Activated T-helper 1 cell treated with anti-CD3 and anti-CD28 coated beads, Interleukin-12 subunit alpha, Interleukin-12 subunit beta, Interleukin-2, Interleukin-4 antibody, amounts not matched to agents 30 ng/mL and 10 ng/mL and 1 ng/mL, durations not matched to agents 14 hours and 24 hours and 36 hours (primary cell): ENCODE measurements around the gene POLR3GL. TPM values are rescaled to one million over a fixed set of nuclear protein-coding genes. Genes with fewer than 3 reads are reported as not detected.
"Not testable (repeated sequence)": the region's sequence is repeated elsewhere in the genome, so short reads cannot be mapped to it uniquely, and the experiment has no call there.

ENCODE experiments used
- DNase-seq: peaks from one replicate; pipeline ENCODE4 v3.0.0; 2021; ENCODE audit warnings: low spot score
- H3K27ac Mint-ChIP-seq: one replicate; pipeline ENCODE4 v1.8.0; 2021; ENCODE audit warnings: mild to moderate bottlenecking, mixed read lengths
- H3K27me3 Mint-ChIP-seq: one replicate; pipeline ENCODE4 v1.8.0; 2022; ENCODE audit warnings: mild to moderate bottlenecking, moderate library complexity, mixed read lengths; ENCODE audit not compliant: insufficient read depth
- H3K36me3 Mint-ChIP-seq: one replicate; pipeline ENCODE4 v1.8.0; 2021; ENCODE audit warnings: low read depth, mixed read lengths
- H3K4me1 Mint-ChIP-seq: one replicate; pipeline ENCODE4 v1.8.0; 2021; ENCODE audit warnings: low read depth, mixed read lengths
- H3K4me3 Mint-ChIP-seq: one replicate; pipeline ENCODE4 v1.8.0; 2021; ENCODE audit warnings: mild to moderate bottlenecking, moderate library complexity, mixed read lengths
- H3K9me3 Mint-ChIP-seq: one replicate; pipeline ENCODE4 v1.8.0; 2021; ENCODE audit warnings: mixed read lengths
- intact Hi-C: fragments of 100-400 bp; cut with micrococcal nuclease; formaldehyde crosslinking; loops from one replicate; pipeline ENCODE4 v1.15.1; 2024
- total RNA-seq: library from RNA; stranded (reverse); gene quantifications from 2 replicates; pipeline ENCODE4 v1.2.3, GENCODE V29; 2022

Gene POLR3GL, protein sequence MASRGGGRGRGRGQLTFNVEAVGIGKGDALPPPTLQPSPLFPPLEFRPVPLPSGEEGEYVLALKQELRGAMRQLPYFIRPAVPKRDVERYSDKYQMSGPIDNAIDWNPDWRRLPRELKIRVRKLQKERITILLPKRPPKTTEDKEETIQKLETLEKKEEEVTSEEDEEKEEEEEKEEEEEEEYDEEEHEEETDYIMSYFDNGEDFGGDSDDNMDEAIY
- total RNA-seq = 10.6 and 11.6 TPM in 2 replicates

DNA sequence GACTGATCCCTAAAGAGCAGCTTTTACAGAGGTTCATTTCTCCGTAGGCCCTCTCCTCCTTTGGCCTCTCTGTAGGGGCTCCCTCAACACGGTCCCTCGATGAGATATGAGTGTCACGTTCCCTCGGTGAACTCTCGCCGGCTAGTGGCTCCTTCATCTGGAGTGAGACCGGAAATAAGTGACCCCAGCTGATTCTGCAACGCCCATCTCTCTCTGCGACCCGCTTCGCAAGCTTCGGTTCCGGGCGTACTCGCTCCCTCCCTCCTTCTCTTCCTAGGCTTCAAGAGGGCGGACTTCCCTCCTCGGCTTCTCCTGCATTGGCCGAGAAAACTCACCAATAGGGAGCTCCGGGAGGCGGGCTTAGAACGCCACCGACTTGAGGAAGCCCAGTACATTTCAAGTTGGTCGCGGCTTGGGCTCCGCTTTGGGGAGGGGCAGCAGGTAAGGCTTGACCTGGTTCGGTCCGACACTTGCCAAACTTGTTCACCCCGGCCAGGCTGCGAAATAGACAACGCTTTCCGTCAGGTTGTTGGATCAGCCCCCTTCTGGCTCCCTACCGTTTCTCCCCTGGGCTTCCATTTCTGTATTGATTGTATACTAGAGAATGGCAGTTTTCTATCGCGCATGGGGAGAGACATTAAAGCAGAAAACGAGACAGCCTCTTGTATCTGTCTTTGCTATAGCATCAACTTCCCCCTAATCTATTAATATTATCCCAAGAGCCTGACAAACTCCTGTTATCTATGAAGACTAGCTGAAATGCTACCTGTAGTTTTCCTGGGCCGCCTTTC, at the start of gene POLR3GL, which contains the start of gene ANKRD34A:
POLR3GL (plus strand) TSS at position 363 of the 791 bp plus-strand sequence. CDS start 10,176 bp downstream, outside the sequence.
ANKRD34A (minus strand) TSS at position 248 of the 791 bp plus-strand sequence. CDS start 2,816 bp downstream, outside the sequence.
- peak within 1 kb of the TSS; percentile 93 for H3K4me3 Mint-ChIP-seq
- H3K27me3 Mint-ChIP-seq = no peaks in the 10 kb centered on the region
- H3K36me3 Mint-ChIP-seq = peaks cover 9% of the 10 kb centered on the region
- H3K27ac Mint-ChIP-seq = peak within 1 kb of the TSS; percentile 87
- peak; percentile 89 for DNase-seq
- intact Hi-C loops = loop anchor here (1.0 kb wide), 7 partner anchors 15 to 106 kb away; partner anchors contain the start of genes PEX11B, RBM8A and TXNIP
- peaks cover 14% of the 10 kb centered on the region for H3K9me3 Mint-ChIP-seq
- peaks cover 45% of the 10 kb centered on the region for H3K4me1 Mint-ChIP-seq

DNA sequence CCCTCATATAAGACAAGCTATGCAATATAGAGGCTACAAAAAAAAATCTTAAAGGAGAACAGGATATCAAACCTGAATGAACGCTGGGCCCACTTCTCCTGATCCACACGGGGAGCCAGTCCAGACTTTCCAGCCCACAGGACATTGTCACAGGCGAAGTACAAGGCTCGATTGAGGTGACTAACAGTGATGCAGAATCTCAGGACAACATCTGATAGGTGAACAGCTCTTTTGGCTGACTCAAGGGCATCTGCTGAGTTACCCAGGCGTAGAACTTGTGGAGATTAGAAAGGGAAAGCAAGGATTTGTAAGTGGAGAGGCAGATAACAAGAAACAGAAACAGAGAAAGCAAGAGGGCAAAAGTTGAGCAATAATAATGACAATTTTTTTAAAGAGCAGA, 47.7 kb upstream of the POLR3GL start:
- DNase-seq = no peak
- Mint-ChIP-seq H3K27me3 (no peaks in the 10 kb centered on the region), H3K27ac (peak overlapping the region; percentile 61), H3K4me1 (peaks cover 41% of the 10 kb centered on the region), H3K4me3 (peak overlapping the region; percentile 88), H3K9me3 (no peaks in the 10 kb centered on the region), H3K36me3 (peaks cover 31% of the 10 kb centered on the region)
- intact Hi-C loops = no loop called here

DNA sequence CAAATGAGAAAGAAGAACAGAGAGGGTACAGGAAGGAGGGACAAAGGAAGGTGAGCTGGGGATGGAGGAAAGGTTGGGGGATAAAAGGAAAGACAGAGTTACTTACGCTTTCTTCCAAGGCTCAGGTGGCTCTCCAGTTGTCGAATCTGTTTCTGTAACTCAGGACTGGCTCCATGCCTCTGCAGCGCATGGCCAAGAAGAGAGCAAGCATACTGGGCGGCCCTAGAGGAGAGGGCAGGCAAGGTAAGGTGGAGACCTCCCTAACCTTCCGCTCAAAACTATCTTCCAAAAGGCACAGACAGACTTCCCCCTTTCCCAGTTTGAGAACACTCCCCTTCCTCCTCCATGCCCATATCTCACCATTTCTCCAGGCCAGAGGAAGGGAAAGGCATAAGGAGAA, 46.9 kb upstream of the POLR3GL start:
- H3K27me3 Mint-ChIP-seq = no peaks in the 10 kb centered on the region
- no peaks in the 10 kb centered on the region for H3K9me3 Mint-ChIP-seq
- DNase-seq = no peak
- peaks cover 29% of the 10 kb centered on the region for H3K36me3 Mint-ChIP-seq
- peak overlapping the region; percentile 88 for H3K4me3 Mint-ChIP-seq
- peaks cover 41% of the 10 kb centered on the region for H3K4me1 Mint-ChIP-seq
- H3K27ac Mint-ChIP-seq = peak overlapping the region; percentile 91
- intact Hi-C loops = no loop called here

DNA sequence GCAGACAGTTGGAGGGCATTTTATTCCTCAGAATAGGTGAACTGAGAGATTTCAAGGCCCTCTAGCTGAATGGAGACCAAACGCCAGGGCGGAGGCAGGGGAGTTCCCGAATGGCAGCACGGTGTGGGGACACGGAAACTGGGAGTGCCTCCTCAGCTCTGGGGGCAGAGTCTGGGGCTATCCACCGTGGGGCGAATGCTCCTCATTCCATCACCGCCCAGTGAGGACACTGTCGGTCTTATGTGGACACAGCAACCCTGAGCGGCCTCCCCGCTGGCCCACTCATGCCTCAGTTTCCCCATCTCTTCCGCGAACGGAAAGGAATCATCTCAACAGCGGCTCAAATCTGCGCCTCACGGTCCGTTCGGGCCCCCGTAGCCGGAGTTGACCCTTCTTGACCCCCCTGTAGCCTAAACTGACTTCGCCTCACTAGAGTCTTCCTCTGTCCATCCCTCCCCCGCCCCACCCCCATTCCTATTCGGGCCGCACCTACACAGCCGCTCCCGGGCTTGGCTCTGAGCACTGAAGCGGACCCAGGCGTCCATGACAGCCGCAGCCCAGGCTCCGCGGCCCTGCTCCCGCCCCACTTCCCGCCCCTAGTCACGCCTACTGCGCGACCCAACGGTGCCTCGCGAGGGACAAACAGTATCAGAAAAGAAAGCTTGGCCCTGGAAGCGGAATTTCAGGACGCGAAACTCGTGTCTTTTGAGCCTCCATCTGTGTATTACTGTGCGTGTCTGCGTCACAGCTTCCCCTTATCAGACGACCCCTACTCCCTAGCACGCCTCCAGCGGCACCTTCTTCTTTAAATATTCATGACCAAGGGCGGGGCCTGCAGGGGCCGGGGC, 46.1 kb upstream of the POLR3GL start, which contains the start of gene PEX11B:
PEX11B (minus strand) TSS at position 574 of the 848 bp plus-strand sequence; CDS start at position 545, 29 bp downstream.
- Mint-ChIP-seq H3K36me3 (peaks cover 31% of the 10 kb centered on the region), H3K9me3 (no peaks in the 10 kb centered on the region), H3K4me1 (peaks cover 41% of the 10 kb centered on the region), H3K27me3 (no peaks in the 10 kb centered on the region), H3K4me3 (peak within 1 kb of the TSS; percentile 88), H3K27ac (peak within 1 kb of the TSS; percentile 91)
- intact Hi-C loops = loop anchor here (1.0 to 2.0 kb wide), 5 partner anchors 9 to 74 kb away; partner anchors contain the start of genes ANKRD34A, ANKRD35, NUDT17 and POLR3GL
- peak; percentile 87 for DNase-seq

DNA sequence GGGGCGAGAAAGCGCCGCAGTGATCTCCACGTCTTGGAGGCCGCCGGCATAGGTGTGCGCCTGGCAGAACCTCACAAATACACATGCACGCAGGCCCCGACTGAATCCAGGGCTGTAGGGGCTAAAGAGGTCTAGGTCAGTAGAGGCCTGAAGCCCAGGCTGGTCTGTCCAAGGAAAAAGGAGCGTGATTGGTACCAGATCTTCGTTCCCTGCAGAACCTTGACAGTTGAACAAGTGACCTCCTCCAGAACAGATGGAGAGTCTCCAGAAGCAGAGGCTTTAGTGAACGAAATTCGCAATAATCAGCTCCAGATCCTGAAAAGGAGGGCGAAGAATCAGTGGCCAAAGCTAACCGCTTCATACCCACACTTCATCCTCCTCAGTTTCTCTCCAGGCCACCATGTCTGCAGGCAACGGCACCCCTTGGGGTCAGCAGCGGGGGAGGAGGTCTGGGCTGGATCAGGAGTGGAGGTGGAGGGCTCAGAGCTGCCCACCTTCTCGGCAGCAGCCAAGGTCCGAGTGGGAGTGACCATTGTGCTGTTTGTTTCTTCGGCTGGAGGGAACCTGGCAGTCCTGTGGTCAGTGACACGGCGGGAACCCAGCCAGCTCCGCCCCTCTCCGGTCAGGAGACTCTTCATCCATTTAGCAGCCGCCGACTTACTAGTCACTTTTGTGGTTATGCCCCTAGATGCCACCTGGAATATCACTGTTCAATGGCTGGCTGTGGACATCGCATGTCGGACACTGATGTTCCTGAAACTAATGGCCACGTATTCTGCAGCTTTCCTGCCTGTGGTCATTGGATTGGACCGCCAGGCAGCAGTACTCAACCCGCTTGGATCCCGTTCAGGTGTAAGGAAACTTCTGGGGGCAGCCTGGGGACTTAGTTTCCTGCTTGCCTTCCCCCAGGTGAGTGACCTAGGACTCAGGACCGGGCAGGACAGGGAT, 45.2 kb upstream of the POLR3GL start:
- Mint-ChIP-seq H3K27ac (peak overlapping the region; percentile 91), H3K4me3 (peak overlapping the region; percentile 88), H3K36me3 (peaks cover 32% of the 10 kb centered on the region), H3K9me3 (no peaks in the 10 kb centered on the region), H3K4me1 (peaks cover 41% of the 10 kb centered on the region), H3K27me3 (no peaks in the 10 kb centered on the region)
- no peak for DNase-seq
- intact Hi-C loops = loop anchor here (1.0 to 2.0 kb wide), 5 partner anchors 8 to 74 kb away; partner anchors contain the start of genes ANKRD34A, ANKRD35, NUDT17 and POLR3GL

DNA sequence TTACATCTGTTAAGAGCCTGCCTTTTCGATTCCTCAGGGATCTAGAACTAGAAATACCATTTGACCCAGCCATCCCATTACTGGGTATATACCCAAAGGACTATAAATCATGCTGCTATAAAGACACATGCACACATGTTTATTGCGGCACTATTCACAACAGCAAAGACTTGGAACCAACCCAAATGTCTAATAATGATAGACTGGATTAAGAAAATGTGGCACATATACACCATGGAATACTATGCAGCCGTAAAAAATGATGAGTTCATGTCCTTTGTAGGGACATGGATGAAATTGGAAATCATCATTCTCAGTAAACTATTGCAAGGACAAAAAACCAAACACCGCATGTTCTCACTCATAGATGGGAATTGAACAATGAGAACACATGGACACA, 44.2 kb upstream of the POLR3GL start:
- intact Hi-C loops, H3K9me3 Mint-ChIP-seq, H3K27ac Mint-ChIP-seq, H3K27me3 Mint-ChIP-seq, DNase-seq: not testable (repeated sequence)
- Mint-ChIP-seq H3K4me1 (peaks cover 41% of the 10 kb centered on the region), H3K36me3 (peaks cover 28% of the 10 kb centered on the region), H3K4me3 (peak overlapping the region; percentile 88)

DNA sequence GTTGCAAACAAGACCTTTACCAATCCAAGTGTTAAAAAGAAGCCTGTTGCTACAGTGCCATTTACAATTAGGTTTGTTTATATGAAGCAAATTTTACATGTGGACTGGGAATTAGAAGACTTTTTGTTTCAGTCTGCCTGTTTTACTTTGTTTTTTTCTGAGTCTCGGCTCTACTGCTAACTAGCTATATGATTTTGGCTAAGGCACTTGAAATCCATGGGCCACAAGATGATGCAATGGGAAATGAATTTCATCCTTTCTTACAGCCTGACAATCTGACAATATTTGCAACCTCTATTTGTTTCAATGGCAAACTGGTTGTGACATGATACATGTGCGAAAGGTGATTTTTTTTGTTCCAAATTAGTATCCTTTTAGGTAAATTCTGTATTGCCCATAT, 42.2 kb upstream of the POLR3GL start:
- intact Hi-C loops = no loop called here
- no peak overlapping the region for H3K4me3 Mint-ChIP-seq
- no peaks in the 10 kb centered on the region for H3K9me3 Mint-ChIP-seq
- no peak overlapping the region for H3K27ac Mint-ChIP-seq
- DNase-seq = no peak
- H3K36me3 Mint-ChIP-seq = peaks cover 16% of the 10 kb centered on the region
- peaks cover 38% of the 10 kb centered on the region for H3K4me1 Mint-ChIP-seq
- H3K27me3 Mint-ChIP-seq = no peaks in the 10 kb centered on the region

DNA sequence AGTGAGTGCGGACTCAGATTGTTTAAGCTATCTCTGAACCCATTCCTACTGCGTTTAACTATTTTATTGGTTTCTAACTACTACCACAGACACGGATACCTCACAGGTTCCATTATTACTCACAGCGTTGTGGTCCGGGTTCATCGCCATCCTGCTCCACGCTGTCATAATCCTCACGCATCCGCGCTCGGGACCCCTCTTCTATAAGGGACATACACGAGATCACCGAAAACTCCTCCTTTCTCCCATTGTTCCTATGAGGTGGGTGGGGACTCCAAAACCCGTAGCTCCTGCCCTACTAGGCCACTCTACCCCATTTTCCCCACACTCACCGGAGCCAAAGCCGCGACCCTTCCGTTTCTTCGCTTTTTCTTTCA, 37.8 kb upstream of the POLR3GL start:
- peaks cover 9% of the 10 kb centered on the region for H3K4me1 Mint-ChIP-seq
- H3K36me3 Mint-ChIP-seq = peaks cover 8% of the 10 kb centered on the region
- no peaks in the 10 kb centered on the region for H3K27me3 Mint-ChIP-seq
- H3K4me3 Mint-ChIP-seq = no peak overlapping the region
- no peaks in the 10 kb centered on the region for H3K9me3 Mint-ChIP-seq
- peak; percentile 24 for DNase-seq
- no peak overlapping the region for H3K27ac Mint-ChIP-seq
- intact Hi-C loops = loop anchor here (1.0 to 2.0 kb wide), 6 partner anchors 8 to 68 kb away; partner anchors contain the start of genes ANKRD34A, ITGA10, PEX11B and POLR3GL

DNA sequence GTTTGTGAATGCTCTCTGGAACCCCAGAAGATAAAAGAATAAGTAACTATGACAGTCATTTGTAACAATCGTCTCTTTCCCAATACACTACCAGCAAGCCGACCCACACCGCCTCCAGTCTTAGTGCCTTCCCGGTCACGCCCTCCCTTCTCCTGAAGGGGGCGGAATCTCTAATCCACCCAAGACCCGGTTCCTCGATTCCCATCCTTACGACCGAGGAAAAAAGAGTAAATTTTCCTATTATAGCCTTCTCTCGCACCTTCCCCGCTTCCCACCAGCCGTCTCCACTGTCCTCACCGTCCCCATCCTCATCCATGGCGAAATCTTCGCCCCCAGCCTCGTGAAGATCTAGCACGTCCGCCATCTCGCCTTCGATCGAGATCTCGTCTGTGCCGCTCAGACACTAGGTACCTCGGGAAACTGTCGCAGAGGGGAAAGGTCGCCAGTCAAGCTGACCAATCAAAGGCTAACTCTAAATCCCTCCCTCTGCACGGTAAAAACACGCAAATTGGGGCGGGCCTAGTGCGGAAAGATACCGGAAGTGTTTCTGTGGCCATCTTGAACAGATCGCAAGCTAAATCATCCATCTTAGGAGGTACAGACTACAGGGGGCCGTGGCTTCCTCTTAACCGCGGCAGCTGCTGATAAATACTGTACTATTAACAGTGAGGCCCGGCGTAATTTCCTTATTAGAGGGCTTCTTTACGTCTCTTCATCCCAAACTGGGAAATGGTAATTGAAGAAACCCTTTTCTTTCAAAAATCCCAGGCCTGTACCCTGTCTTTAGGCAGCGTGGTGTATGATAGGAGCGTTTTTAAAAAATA, 37.2 kb upstream of the POLR3GL start, which contains the start of gene RBM8A:
RBM8A (minus strand) TSS at position 422 of the 824 bp plus-strand sequence; CDS start at position 364, 58 bp downstream.
- Mint-ChIP-seq H3K27ac (peak within 1 kb of the TSS; percentile 20), H3K4me1 (peaks cover 11% of the 10 kb centered on the region), H3K27me3 (no peaks in the 10 kb centered on the region), H3K4me3 (no peak within 1 kb of the TSS), H3K9me3 (no peaks in the 10 kb centered on the region), H3K36me3 (peaks cover 8% of the 10 kb centered on the region)
- intact Hi-C loops = loop anchor here (1.0 to 2.0 kb wide), 6 partner anchors 9 to 69 kb away; partner anchors contain the start of genes ANKRD34A, ITGA10, PEX11B and POLR3GL
- DNase-seq = peak; percentile 93

DNA sequence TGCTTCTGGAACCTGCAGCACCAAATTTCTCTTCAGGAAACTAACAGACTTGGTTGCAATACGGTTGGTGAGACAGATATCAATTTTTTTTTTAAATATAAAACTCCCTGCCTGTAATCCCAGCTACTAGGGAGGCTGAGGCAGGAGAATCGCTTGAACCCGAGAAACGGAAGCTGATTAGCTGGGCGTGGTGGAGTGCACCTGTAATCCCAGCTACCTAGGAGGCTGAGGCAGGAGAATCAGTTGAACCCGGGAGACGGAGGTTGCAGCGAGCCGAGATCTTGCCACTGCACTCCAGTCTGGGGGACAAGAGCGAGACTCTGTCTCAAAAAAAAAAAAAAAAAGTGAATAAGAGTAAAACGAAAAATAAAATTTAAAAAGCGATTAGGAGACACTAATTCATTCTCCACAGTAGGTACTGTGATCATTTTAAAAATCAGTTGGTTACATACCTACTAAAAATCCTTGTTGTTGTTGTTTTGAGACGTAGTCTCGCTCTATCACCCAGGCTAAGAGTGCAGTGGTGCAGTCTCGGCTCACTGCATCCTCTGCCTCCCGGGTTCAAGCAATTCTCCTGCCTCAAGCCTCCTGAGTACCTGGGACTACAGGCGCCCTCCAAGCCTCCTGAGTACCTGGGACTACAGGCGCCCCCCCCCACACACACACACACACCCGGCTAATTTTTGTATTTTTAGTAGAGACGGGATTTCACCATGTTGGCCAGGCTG, 36.4 kb upstream of the POLR3GL start:
- Mint-ChIP-seq H3K9me3 (no peaks in the 10 kb centered on the region), H3K4me3 (no peak overlapping the region), H3K27me3 (no peaks in the 10 kb centered on the region), H3K4me1 (peaks cover 19% of the 10 kb centered on the region), H3K36me3 (peaks cover 6% of the 10 kb centered on the region), H3K27ac (peak overlapping the region; percentile 20)
- no peak for DNase-seq
- intact Hi-C loops = loop anchor here (1.0 to 2.0 kb wide), 6 partner anchors 10 to 70 kb away; partner anchors contain the start of genes ANKRD34A, ITGA10, PEX11B and POLR3GL
